Cerebellar cortex (tissue), 1 donor: ENCODE results near the gene THSD7A.

Experiments
- DNase-seq: peaks from one replicate; pipeline ENCODE4 v3.0.0-alpha.2; 2015; ENCODE audit warnings: low spot score

Gene THSD7A

GRCh38 chr7:11507929-11508328 is 324.1 kb downstream of the THSD7A start:
- DNase-seq: no peak

- DNase-seq: no peak
Measured at GRCh38 chr7:11506417-11506816, 325.6 kb downstream of the THSD7A start.

GRCh38 chr7:11505471-11505985 is 326.5 kb downstream of the THSD7A start:
- DNase-seq: peak; percentile 3

- DNase-seq: no peak
Measured at GRCh38 chr7:11492307-11492706, 339.7 kb downstream of the THSD7A start.

GRCh38 chr7:11491811-11492210 is 340.2 kb downstream of the THSD7A start:
- DNase-seq: no peak

GRCh38 chr7:11489280-11489679 is 342.7 kb downstream of the THSD7A start:
- no peak for DNase-seq

- no peak for DNase-seq
Measured at GRCh38 chr7:11486271-11486670, 345.7 kb downstream of the THSD7A start.

- DNase-seq: no peak
Measured at GRCh38 chr7:11485636-11486035, 346.4 kb downstream of the THSD7A start.

- DNase-seq: no peak
Measured at GRCh38 chr7:11480143-11480542, 351.9 kb downstream of the THSD7A start.

GRCh38 chr7:11478882-11479281 is 353.1 kb downstream of the THSD7A start:
- no peak for DNase-seq

- DNase-seq: no peak
Measured at GRCh38 chr7:11478426-11478825, 353.6 kb downstream of the THSD7A start.

- DNase-seq: no peak
Measured at GRCh38 chr7:11474902-11475585, 357.0 kb downstream of the THSD7A start.

GRCh38 chr7:11473807-11474424 is 358.1 kb downstream of the THSD7A start:
- DNase-seq: no peak

GRCh38 chr7:11473220-11473619 is 358.8 kb downstream of the THSD7A start:
- no peak for DNase-seq

- no peak for DNase-seq
Measured at GRCh38 chr7:11472646-11473045, 359.4 kb downstream of the THSD7A start.

- no peak for DNase-seq
Measured at GRCh38 chr7:11471255-11471654, 360.7 kb downstream of the THSD7A start.

GRCh38 chr7:11469028-11469745 is 362.8 kb downstream of the THSD7A start:
- no peak for DNase-seq

GRCh38 chr7:11466517-11467105 is 365.4 kb downstream of the THSD7A start:
- DNase-seq: no peak

GRCh38 chr7:11464624-11465023 is 367.4 kb downstream of the THSD7A start:
- DNase-seq: no peak

- no peak for DNase-seq
Measured at GRCh38 chr7:11461946-11462345, 370.1 kb downstream of the THSD7A start.

- DNase-seq: no peak
Measured at GRCh38 chr7:11458736-11459483, 373.1 kb downstream of the THSD7A start.

- no peak for DNase-seq
Measured at GRCh38 chr7:11457419-11457818, 374.6 kb downstream of the THSD7A start.
